Stimulated activated CD4-positive, alpha-beta T cell treated with anti-CD3 and anti-CD28 coated beads, Interleukin-15, amount 100 ng/mL, for 1 hour (primary cell): ENCODE measurements around the gene SSX2B.
"Not testable (repeated sequence)": the region's sequence is repeated elsewhere in the genome, so short reads cannot be mapped to it uniquely, and the experiment has no call there.

Source experiments
- DNase-seq, 2 donors: peaks; one replicate each; pipeline ENCODE4 v3.0.0-alpha.2; 2020; ENCODE audit warnings: low read depth in 1 of 2, low spot score in 1 of 2

SSX2B gene, protein sequence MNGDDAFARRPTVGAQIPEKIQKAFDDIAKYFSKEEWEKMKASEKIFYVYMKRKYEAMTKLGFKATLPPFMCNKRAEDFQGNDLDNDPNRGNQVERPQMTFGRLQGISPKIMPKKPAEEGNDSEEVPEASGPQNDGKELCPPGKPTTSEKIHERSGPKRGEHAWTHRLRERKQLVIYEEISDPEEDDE

DNA sequence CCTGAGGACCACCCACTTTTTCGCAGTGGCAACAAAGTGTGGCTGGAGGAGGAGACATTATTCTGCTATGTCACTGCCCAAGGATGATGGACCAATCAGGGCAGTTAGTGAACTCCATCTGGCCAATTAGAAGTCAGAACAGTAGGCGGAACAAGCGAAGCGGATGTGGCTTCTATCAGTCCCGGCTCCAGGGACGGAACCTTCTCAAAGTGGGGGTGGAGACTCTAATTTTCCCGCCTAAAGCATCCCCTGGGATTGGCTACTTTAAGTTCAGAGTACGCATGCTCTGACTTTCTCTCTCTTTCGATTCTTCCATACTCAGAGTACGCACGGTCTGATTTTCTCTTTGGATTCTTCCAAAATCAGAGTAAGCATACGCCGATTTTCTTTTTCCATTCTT lies at the start of gene SSX2B:
SSX2B (plus strand) TSS at position 301 of the 400 bp plus-strand sequence. CDS start 1,429 bp downstream, outside the sequence.
- DNase-seq, result not testable (repeated sequence)

DNA sequence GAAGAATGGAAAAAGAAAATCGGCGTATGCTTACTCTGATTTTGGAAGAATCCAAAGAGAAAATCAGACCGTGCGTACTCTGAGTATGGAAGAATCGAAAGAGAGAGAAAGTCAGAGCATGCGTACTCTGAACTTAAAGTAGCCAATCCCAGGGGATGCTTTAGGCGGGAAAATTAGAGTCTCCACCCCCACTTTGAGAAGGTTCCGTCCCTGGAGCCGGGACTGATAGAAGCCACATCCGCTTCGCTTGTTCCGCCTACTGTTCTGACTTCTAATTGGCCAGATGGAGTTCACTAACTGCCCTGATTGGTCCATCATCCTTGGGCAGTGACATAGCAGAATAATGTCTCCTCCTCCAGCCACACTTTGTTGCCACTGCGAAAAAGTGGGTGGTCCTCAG lies 44.0 kb upstream of the SSX2B start, which contains the start of gene SSX2:
SSX2 (minus strand) TSS at position 101 of the 400 bp plus-strand sequence. CDS start 1,429 bp downstream, outside the sequence.
- not testable (repeated sequence) for DNase-seq

DNA sequence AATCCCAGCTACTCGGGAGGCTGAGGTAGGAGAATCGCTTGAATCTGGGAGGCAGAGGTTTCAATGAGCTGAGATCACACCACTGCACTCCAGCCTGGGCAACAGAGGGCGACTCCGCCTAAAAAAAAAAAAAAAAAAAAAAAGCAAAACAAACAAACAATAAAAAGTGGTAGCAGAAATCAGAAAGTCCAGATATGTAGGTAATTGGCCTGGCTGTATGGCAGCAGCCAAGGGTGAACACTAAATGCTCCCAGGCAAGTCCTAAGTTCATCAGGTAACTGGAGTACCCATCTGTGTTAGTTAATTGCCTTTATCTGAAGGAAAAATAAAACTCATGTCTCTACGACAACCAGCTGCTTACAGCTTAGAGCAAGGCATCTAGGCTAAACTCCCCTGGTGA lies 14.9 kb downstream of the SSX2B start:
- DNase-seq, result not testable (repeated sequence)

DNA sequence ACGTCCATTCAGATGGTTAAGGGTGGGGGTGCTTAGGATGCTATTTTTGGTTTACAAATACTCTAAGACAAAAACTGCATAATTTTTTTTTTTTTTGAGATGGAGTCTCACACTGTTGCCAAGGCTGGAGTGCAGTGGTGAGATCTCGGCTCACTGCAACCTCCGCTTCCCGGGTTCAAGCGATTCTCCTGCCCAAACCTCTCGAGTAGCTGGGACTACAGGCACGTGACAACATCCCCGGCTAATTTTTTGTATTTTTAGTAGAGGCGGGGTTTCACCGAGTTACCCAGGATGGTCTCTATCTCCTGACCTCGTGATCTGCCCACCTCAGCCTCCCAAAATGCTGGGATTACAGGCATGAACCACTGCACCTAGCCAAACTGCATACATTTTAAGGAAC lies 22.5 kb downstream of the SSX2B start:
- DNase-seq, result not testable (repeated sequence)

DNA sequence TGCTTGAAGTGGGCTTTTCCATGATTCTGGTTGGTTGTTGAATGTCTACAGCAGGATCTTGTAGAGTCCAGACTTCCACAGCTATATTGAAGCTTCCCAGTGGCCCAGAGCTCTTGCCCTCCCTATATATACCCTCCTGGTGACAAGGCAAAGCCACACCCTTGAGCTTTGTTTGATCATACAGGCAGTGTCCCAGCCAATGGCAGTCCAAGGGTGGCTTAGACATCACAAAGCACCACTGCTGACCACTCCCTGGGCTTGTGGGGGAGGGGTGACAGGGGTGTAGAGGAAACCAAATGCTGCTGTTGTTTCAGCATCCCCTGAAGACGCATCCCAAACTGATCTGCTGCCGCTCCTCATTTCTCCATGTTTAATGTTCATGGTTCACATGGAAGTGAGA lies 46.3 kb downstream of the SSX2B start, which contains the start of gene SPANXN5:
SPANXN5 (minus strand) TSS at position 101 of the 400 bp plus-strand sequence; CDS start at position 22, 79 bp downstream.
- not testable (repeated sequence) for DNase-seq

DNA sequence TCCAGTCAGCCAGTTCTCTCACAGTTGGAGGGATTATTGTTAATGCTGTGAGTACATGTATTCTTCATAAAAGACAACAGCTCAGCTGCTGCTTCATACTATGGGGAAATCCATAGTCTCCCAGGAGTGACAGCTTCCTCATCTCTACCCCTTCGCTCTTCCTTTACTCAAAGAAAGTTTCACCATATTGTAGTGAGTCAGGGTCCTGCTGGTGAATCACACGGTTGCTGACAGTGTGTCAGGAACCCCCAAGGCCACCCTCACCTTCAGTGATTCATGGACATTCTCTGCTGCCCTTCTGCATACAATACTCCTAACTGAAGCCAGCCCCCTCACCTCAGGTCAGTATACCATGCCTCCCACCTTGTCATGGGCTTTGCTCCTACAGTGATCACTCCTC lies 53.8 kb downstream of the SSX2B start:
- not testable (repeated sequence) for DNase-seq
